ENCODE results near the gene SLIT3.

Gene SLIT3

DNA sequence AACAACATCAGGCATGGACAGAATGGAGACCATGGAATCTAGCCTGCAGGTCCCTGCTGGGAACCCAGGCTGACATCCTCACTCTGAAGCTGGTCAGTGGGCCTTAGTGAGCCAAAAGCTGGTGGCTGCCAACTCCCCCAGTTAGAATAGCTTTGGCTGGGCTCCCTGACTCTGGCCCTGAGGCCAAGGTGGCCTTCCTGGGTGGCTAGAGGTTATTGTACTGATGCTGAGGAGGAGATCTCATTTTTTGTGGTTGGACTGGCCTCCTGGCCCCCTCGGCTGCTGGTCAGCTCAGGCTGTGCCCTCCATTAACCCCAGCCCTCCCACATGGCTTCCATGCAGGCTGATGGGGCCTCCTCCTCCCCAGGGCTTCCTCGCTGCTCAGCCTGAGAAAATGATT is 620.5 kb downstream of the SLIT3 start:
- no peak for DNase-seq

DNA sequence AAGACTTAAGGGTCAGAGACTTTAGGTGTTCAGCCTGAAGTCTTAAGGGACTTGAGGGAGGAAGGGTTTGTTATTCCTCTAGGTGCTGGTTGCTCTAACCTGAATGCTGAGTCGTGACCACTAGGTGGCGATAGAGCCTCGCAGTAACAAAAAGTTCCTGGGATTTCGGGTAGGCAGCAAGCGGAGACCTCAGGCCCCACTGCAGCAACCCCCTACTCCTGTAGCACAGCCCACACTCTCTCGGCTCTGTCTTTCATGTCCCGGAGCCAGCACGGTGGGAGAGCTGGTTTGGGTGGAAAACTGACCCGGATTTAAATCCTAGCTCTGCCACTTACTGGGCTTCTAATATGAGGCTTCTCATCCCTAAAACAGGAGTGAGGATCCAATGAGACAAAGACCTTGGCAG is 621.4 kb downstream of the SLIT3 start:
- DNase-seq = peak in 5 of 6 experiments; percentile 7 to 42 (median 35)

DNA sequence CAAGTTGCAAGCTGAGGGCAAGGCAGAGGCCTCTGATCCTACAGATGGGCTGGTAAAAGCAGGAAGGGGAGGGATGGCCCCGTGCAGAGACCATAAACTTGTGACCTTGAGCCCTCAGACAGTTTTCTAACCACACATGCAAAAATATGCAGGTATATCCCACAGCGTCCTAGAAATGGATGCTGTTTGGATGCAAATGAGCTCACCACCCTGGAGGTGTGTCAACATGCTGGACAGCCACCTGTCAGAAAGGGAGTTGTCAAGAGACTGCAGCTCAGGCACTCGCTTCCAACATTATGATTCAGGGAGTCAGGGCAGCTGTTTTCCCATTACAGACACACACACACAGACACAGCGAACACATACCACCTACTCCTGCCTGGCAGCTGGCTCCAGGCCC is 624.4 kb downstream of the SLIT3 start:
- no peak for DNase-seq

DNA sequence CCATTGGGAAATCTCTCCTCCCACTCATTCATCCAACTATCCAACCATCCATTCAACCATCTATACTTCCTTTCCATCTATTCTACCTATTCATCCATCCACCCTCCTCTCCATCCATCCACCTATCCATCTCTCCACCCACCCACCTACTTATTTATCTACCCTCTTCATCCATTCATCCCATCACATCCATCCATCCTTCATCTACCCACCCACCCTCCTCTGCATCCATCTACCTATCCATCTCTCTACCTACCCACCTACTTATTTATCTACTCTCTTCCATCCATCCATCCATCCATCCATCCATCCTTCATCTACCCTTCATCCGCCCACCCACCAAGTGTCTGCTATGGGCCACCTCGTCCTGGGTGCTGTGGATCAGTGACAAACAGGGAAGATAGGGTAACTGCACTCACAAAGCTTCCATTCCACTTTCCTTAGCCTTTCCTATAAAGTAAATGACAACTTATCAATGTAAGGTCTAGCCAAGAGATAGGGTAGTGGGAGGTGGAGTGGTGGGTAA is 625.0 kb downstream of the SLIT3 start:
- no peak for DNase-seq

DNA sequence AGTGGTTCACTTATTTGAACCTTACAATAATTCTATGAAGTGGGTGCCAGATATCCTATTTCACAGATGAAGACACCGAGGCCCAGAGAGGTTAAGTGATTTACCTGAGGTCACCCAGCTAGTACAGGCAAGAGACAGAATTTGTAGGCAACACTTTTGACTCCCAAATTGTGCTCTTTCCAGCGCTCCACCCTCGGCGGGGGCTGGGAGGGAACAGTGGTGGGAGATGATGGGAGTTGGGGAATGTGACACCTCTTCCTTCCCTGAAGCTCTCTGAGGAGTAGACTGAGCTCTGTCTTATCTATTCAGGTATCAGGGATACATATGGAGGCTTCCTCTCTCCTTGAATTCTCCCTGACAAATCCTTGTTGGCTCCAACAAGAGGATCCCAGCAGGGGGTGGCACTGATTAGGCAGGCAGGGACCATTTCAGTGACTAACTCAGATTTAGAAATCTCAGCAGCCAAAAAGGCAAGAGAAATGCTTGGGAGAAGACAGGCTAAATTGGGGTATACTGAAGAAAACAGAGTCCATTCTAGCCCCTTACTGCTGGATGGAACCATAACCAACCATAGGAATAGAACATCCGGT is 626.0 kb downstream of the SLIT3 start:
- DNase-seq = no peak

DNA sequence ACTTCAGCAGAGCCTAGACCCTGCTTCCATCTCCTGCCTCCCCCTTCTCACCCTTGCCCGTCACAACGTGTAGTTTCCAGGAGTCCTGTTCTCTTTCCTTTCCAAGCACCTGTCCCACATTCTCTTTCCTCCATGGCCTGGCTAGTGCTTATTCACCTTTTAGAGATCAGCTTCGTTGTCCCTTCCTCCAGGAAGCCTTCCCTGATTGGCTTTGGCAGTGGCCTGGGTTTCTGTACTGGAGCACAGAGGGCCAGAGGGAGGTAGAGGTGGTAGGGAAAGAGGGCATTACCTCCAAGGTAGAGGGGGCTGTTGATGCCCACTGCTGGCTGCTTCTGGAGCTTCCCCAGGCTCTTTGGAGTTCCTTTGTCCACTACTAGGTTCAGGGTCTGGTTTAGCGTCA is 628.1 kb downstream of the SLIT3 start:
- DNase-seq = no peak

DNA sequence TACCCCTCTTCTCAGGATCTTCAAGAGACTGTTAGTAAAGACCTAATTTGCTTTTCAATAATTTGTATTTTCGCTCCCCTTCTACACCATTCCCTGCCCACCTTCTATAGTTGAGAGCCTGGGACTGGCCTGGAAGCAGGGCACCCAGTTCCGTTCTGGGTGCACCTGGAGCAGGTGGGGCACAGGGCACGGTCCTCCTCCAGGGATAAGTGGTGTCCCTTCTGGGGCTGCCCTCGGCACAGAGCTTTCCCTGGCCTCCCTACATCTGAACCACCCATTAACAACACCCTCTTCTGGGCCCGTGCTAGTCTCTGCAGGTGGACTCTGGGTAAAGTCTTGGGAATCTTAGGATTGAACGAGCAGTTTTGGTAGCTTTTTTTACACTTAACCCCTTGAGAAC is 628.9 kb downstream of the SLIT3 start:
- DNase-seq = no peak

DNA sequence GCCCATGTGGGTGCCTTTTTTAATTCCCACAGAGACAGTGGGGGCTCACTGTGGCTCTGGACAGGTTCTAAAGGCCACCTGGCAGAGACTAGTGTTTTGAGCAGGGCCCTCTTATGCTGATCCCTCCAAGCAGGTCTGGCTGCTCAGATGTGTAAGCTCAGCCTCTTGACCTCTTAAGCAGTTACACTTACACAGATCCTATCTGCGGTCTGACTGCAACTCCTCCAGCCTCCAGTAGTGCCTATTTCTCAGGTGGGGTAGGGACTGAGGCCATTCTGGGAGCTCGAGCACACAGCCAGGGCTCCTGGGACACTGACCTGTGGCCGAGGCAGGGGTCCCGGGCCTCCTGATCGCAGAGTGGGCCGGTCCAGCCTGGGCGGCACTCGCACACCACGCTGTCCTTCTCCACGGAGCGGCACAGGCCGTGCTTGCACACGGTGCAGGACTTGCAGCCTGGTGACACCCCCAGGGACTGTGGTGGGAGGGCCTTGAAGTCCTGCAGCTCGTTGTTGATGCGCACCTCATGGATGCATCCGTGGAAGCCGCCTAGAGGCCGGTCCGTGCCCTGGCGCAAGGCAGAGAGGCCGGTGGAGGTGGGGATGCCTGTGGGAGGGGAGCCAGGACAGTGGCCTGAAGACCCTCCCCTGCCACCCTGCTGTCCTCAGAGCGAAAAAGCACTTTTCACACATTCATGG is 629.9 kb downstream of the SLIT3 start:
- no peak for DNase-seq

DNA sequence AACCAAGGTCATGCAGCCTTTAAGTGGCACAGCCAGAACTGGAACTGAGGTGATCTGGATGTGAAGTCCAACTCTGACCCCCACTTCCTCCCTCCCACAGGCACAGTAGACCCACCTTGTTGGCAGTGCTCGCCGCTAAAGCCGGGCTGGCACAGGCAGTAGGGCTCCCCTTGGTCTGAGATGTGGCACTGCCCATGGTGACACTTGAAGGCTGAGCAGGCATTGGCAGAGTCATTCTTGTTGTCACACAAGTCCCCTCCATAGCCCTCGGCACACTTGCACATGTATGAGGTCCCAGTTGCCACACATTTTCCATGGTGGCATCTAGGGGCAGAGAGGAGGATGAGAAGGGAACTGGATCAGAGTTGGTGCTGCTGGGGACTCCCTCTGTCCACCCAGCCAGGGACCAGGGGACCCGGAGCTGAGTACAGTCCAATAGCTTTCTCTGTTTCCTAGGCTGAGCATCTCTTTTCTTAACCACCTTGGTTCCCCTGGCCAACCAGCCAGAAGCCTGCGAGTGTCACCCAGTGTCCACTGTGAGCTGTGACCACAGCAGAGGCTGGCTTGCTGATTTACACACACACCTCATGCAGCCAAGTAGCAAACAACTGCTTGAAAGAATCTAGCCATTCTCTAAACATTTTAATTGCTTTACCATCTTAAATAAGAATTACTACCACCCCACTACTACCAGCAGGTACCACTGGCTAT is 631.1 kb downstream of the SLIT3 start:
- no peak for DNase-seq

DNA sequence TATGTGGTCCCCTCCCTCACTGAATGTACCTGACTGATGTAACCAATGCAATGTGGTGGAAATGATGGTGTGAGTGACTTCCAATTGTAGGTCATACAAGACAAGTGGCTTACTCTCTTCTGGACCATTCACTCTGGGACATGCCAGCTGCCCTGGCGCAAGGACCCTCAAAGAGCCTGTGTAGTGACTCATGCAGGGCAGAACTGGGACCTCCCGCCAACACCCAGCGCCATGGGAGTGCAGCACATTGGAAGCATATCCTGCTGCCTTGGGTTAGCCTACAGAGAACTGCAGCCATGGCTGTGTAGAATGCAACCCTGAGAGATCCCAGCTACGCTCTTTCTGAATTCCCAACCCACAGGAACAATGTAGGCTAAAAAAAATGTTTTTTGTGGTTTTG is 631.8 kb downstream of the SLIT3 start:
- no peak for DNase-seq

DNA sequence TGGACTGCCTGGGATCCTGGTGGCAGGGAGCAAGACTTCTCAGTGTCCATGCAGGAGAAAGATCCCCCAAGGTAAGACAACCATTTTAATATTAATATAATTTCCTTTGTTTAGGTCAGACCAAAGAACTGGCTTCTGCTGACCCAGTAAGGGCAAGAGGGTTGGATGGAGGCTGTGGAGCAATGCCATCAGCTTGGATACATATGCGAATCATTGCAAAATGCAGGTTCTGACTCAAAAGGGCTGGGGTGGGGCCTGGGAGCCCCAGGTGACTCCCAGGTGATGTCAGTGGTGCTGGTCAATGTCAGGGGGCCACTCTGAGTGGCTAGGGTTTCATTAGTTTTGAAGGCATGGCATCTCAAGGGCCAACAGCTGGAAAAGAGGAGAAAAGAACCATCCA is 632.9 kb downstream of the SLIT3 start:
- no peak for DNase-seq

DNA sequence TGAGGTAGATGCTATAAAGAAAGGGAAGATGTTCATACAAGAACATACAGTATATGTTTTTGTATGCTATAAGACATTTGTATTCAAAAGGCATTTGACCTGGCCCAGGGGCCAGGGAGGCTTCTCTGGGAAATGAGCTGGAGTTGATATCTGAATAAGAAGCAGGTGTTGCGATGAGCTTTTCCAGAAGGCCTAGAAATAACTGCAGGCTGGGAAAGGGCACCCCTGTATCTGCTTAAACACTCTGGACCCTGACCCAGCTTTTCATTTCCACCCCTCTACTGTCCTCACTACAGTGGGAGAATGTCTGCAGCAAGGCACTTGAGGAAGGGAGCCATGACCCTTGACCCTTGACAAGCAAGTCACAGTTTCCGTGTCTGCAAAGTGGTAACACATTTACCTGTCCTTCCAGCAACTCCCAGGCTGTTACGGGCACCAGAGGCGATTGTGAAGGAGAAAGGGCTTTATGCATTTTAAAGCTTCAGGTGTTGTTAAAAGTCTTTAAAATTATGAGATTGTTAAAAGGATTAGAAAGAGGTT is 633.6 kb downstream of the SLIT3 start:
- no peak for DNase-seq

DNA sequence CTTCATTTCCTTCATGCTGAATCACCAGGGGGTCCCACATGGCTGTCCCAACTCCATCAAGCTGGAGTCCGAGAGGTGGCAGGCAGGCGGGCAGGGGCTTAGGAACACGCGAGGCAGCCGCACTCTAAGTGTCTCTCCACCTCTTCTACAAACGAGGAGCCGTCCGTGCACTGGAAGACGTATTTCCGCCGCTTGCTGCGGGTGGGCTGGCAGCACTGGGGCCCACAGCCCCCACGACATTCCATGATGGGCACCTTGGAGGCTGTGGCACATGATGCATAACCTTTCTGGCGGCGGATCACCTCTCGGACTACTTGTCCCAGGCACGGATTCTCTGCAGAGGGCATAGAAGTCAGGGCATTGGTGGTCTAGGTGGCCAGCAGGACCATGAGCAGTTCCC is 634.6 kb downstream of the SLIT3 start:
- DNase-seq = no peak

DNA sequence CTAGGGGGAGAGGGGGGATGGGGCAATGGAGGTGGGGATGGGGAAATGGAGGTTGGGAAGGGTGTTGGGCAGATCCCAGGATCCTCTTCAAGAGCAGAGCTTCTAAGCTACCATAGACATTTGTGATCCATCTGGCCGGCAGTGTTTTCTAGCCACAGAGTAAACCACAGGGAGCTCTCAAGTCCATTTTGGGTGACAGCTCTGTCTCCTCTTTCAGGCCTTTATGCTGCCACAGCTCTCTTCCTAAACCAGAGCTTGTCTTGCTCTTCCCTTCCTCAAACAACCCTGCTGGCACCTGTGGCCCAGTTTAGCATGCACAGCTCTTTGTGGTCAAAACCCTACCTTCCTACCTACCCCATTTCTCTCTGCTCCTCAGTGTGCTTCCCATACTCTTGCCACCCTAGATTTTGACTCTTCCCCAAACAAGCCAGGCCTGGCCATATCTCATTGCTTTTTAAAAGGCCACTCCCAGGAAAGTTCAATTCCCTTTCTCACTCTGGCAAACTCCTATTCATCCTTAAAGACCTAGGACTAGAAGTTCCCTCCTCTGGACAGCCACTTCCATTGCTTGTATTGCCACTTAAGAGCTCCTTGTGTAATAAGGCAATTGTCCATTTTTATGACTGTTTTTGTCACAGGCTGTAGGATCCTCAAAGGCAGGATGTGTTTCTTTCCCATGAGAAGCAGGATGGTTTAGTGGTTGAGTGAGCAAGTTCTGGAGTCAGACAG is 637.5 kb downstream of the SLIT3 start:
- no peak for DNase-seq

DNA sequence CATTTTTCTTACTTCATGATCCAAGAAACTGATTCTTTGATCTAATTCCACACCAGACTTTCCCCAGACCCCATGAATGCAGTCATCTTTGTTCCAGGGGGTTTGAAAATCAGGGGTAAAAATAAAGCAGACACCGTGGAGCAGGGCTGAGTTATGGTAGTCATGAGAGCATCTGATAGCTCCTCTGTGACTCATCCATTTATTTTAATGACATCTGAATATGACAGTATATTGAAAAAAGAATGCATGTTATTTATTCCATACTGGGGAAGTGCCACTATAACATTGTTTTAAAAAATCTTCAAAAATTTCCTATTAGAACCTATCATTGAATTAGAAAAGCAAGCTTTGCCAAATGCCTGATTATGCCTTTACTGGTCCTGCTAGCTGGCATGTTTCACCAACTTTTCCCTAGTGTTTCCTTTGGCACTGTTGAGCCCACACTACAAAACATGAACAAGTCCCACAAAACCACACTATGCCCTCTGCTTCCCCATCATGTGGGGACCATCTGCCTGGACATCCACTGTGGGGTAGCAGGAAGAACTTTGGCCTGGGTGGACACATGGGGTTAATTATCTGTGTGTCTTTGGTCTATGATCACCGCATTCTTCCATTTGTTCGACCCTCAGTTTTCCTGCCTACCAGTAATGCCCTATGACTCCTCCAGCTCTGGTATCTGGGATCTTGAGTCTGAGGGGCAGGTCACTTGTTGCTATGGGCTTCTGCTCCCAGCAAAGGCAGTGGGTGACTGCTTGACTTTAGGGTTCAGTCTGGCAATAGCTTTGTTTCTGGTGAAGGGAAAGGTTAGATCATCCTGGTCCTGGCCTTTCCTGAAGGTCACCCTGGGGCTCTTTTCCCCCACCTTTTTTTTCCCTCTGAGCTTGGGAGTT is 639.1 kb downstream of the SLIT3 start:
- no peak for DNase-seq

DNA sequence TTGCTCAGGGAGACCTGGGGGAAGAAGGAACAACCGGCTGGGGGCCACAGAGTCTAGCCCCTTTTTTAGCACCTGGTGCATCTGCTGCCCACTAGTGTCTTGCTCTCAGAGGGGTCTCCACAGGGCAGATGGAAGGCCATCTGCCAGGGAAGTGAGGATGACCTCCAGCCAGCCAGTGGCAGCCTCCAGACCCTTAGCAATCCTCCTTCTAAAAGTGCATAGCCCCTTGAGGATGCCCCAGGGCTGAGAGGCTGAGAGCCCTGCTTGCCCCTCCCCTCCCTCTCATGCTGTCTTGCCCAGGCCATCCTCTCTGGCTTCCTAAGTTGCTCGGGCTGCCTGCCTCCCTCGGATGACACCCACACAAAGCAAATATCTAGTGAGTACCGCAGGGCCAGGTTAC is 640.2 kb downstream of the SLIT3 start:
- DNase-seq = no peak

DNA sequence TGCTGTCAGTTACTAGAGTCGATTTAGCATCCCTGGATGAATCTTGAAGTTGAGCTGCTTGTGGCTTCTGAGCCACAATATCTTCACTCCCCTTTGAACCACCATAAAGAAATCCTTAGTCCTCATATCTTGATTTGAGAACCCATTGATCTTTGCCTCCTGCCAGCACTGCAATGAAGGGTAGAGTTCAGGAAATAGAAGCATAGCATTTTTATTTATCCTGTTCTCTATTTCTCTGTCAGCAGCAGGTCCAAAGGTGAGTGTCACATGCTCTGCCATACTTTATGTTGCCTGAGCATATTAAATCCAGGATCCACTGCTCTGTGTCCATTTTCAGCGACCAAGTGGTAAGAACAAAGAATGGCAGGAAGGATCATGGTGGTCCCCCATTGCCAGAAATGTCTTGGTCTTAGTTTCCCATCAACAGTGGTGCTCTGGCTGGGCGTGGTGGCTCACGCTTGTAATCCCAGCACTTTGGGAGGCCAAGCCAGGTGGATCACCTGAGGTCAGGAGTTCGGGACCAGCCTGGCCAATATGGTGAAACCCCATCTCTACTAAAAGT is 641.6 kb downstream of the SLIT3 start:
- DNase-seq = no peak

DNA sequence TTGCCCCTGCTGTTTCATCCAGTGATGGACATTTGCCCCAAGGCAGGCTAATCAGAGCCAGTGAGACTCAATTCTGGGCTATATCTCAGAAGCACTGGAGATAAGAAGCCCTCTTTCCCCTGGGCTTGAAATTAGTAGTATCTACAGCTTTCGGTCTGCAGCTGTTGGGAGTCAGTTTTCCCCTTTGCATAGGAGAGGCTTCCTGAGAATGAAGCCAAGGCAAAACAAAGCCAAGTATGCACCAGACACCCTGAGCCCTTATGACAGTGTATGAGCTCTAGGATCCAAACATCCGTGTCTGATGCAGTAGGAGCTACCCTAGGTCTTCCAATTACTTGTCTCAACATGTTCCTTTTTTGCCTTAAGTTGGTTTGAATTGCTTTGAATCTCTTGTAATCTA is 642.5 kb downstream of the SLIT3 start:
- DNase-seq = no peak

DNA sequence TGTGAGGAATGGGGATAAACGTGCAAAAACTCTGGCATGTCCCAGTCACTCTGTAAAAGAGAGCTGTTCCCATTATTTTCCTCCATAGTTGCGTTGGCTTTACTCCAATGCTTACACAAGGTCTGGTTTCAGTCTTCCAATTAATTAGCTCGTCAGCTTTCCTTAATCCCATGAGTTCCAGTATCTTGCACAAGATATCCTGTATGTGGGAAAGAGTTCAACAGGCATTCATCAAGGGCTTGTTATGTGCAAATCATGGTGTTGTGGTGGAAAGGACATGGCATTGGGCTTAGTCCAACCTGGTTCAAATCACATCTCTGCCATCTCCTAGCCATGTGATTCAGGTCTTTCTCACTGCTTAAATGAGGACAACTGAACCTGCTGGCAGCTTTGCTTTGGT is 644.3 kb downstream of the SLIT3 start:
- DNase-seq = no peak

DNA sequence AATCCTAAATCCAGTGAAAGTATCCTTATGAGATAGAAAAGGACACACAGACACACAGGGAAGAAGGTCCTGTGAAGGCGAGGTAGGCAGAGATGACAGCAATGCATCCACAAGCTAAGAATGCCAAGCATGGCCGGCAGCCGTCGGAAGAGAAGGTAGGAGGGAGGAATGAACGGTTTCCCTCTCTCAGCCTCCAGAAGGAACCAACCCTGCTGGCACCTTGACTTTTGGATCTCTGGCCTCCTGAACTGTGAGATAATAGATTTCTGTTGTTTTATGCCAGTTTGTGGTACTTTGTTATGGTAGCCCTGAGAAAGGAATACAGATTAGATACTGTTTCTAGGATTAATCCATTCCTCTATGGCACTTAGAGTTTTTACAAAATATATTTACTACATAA is 645.6 kb downstream of the SLIT3 start:
- DNase-seq = no peak

DNA sequence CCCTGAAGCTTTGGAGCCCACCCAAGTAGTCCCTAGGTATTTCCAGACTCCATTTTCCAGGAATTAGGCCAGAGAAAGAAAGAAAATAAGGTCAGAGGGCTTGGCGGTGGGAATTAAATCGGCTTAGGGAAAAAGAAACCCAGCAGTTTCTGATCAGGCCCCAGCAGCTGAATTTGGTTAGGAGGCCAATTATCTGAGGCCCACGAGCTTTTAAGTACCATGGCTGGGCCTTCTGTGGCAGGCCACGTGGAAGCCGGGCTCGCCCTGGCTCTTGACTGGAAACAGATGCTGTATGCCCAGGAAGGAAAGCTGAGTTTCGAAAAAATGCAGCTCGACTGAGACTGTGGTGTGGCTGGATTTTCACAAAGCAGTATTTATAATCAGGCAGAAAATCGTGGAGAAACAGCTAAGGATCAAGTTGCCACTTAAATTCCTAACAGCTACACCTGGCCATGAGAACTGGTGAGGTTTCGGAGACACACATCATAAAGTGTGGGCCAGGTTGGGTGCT is 646.7 kb downstream of the SLIT3 start:
- DNase-seq = no peak

DNA sequence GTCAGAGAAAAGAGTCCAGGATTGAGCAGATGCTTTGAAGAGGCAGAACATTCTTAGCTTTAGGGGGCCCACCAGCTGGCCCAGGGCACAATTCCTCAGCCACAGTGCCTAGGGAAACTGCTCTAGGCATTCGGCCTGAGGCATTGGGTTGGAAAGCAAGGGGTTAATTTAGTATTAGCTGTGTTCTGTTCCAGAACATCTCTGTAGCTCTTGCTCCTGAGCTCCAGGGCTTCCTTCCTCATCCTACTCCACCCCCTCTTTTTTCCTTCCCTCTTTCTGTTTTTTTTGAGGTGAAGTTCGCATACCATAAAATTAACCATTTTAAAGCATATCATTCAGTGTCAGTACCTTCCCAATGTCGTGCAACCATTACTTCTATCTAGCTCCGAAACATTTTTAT is 647.3 kb downstream of the SLIT3 start:
- no peak for DNase-seq

Measured in stimulated activated naive CD4-positive, alpha-beta T cell (primary cell).